HCEC 1CT (cell line): Measurements from ENCODE around the gene SMIM26.
A peak's percentile ranks its signal among the peaks of the same experiment; 100 is the strongest.
"Not testable (repeated sequence)": the region's sequence is repeated elsewhere in the genome, so short reads cannot be mapped to it uniquely, and the experiment has no call there.

Source experiments
- DNase-seq: peaks from one replicate; pipeline ENCODE4 v3.0.0-alpha.2; 2017

SMIM26 gene, protein sequence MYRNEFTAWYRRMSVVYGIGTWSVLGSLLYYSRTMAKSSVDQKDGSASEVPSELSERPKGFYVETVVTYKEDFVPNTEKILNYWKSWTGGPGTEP

DNA sequence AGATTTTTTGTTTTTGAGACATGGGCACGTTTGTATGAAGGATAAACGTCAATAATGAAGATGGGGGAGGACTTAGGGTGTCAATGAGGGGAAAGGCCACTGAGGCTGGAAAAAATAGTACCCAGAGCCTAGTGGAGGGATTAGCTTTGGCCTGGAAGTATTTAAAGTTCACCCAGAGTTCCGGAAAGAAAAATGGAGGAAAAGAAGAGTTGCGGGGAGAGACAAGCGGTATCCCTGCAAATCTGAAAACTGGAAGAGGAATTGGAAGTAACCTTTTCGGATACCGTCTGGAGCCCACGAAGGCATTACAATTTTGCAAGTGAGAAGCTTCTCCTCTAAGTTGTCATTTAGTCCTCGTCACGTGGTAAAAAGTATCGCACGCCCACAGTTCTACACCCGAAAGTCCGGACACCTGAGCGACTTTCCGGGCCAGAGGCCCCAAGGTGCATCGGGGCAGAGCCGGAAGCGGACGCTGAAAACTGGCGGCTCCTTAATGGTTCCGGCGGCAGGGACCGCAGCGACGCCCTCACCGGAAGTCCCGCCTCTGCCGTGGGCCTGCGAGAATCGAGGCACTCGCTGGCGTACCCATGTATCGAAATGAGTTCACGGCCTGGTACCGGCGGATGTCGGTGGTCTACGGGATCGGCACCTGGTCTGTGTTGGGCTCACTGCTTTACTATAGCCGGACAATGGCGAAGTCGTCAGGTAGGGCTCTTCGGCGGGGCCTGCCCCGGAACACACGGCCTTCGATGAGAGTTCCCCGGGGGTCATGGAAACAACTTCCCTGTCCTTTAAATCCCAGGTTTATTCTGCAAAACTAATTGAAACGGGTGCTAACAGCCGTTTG is at the start of gene SMIM26:
SMIM26 (plus strand) TSS at position 541 of the 847 bp plus-strand sequence; CDS start at position 588, 47 bp downstream.
- DNase-seq = peak; percentile 91

DNA sequence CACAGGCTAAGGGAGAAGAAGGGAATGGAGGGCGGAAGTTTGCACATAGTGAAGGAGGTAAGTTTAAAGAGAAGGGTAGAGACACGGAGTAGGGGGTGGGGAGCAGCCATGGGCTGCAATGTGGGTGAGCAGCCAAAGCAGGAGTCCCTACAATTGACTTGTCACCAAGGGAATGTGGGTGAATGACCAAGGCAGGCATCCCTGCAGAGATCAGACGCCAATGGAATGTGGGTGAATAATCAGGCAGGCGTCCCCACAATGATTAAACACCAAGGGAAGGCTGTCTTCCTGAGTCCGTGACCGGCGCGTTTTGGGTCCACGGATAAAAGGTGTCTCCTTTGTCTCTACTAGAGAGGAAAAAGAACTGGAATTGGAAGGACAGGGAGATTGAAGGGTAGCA is 45.2 kb upstream of the SMIM26 start:
- DNase-seq = peak; percentile 29

DNA sequence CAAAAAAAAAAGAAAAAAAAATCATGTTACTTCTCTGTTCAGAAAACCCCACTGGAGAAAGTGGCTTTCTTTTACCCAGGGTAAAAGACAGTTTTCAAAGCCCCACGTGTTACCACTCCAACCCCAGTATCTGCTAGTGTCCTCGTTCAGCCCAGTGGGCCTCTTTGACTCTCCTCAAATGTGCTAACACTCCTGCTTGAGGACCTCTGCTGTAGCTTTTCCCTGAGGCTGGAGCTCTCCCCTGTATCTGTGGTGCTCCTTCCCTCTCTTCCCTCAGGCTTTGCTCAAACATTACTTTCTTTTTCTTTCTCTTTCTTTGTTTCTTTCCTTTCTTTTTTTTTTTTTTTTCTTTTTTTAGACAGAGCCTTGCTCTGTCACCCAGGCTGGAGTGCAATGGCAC is 44.2 kb upstream of the SMIM26 start:
- DNase-seq = no peak

DNA sequence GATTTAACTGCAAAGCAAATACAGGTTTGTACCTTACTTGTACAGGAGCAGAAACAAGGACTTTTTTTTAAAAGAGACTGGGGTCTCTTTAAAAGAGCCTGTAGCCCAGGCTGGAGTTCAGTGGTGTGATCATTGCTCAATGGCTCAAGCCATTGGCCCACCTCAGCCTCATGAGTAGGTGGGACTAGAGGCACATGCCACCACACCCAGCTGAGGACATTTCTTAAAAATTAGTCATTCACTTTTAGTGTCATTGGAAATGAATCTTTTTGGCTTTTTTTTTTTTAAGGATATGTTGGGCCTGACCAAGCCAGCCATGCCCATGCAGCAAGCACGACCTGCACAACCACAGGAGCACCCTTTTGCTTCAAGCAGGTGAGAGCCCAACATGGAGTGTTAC is 42.6 kb upstream of the SMIM26 start:
- DNase-seq = peak; percentile 77

DNA sequence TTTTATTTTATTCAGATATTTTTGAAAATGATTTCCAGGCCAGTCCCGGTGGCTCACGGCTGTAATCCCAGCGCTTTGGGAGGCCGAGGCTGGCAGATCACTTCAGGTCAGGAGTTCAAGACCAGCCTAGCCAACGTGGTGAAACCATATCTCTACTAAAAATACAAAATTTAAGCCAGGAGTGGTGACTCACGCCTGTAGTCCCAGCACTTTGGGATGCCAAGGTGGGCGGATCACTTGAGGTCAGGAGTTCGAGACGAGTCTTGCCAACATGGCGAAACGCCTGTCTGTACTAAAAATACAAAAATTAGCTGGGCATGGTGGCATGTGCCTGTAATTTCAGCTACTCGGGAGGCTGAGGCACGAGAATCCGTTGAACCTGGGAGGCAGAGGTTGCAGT is 40.5 kb upstream of the SMIM26 start:
- not testable (repeated sequence) for DNase-seq

DNA sequence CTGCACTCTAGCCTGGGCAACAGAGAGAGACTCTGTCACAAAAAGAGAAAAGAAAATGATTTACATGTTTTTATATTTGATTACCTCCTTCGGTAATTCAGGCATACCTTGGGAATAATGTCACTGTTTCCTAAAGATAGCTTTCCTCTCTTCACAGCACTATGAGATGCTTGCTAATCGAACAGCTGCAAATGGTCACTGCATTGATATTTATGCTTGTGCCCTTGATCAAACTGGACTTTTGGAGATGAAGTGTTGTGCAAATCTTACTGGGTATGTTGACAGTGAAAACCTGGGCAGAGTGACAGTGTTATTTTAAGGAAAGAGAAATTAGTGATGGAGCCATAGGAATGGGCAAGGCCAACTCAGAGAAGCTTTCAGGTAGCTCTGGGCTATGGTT is 39.9 kb upstream of the SMIM26 start:
- DNase-seq = no peak

DNA sequence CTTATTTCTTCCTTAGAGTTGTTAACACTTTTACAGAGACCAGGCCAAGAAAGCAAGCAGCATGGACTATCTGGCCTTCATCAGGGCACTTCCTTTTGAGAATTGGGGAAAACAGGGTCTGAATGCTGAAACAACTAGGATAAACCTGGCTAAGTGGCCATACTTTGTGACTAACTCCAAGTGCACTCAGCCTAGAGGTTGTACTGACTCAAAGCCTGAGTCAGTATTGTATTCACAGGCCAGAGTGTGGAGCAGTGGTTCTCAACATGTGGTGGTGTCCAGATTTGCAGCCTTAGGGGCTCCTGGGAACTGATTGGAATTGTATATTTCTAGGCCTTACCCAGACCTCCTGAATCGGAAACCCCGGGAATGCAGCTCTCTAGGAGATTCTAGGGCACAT is 39.4 kb upstream of the SMIM26 start:
- DNase-seq = peak; percentile 89

DNA sequence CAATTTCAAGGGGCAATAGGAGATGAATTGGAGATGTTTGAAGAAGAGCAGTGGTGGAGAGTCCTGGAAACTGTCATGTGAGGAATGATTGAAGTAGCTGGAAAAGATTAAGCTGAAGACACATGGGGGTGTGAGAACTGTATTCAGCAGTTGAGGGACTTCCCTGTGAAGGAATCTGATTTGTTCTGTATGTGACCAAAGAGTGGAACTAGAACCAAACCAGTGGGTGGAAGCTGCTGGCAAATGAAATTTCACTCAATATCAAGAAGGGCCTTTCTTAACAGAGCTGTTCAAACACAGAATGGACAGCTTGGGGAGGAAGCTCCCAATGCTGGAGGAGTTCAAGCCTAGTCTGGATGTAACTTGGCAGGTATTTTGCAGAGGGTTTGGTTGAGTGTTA is 38.2 kb upstream of the SMIM26 start:
- DNase-seq = no peak

DNA sequence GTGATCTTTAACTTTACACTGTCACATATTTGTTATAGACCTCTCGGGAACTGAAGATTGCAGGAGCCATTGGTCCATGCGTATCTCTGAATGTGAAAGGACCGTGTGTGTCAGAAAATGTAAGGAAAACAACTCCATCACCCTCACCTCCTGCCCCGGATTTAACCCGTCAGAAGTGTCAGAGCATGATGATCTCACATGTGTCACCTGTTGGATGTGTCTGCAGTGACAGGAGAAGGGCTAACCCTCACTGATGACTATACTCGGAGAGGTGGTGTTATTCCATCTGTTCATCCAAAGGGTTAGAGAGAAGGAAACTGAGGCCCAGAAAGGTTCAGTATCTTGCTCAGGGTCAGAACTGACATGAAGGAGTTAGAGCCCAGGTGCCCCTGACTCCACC is 34.6 kb upstream of the SMIM26 start:
- no peak for DNase-seq

DNA sequence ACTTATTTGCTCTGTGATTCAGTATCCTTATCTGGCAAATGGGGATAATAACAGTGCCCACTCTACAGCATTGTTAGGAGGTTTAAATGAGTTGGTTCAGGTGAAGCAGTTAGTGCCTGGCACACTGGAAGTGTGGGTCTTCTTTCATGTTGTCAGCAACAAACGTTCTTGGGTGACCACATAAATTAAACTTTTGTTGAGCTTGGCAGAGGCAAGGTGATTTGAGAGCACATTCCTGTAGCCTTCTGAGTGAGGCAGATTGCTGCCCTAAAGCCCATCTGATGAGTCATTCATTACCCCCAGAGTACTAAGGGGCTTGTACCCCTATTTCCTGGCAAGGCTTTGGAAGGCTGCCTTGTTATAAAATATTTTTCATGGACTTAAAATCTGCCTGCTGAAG is 33.7 kb upstream of the SMIM26 start:
- no peak for DNase-seq

DNA sequence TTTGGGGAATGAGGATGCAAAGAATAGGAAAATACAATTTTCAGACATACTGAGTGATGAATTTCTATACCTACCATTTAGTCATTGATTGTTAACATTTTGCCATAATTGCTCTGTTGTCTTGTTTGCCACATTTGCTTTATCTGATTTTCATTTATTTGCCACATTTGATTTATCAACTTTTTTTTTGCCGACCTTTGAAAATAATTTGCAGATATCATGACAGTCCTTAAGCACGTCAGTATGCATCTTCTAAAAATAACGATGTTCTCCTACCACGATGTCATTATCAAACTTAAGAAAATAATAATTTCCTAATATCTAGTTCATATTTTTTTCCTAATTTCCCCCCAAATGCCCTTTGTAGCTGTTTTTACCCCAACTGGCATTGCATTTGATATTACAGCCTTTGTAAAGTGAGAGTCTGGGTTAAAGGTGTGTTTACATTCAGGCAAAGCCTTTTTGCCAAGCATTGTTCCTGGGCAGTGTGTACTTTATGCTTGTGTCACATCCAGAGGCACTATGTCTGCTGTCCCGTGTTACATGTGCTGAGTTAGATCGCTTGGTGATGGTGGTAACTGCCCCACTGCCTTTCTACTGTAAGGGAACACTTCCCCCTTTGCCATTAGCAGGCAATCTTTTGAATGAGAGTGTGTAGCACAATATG is 33.1 kb upstream of the SMIM26 start:
- no peak for DNase-seq

DNA sequence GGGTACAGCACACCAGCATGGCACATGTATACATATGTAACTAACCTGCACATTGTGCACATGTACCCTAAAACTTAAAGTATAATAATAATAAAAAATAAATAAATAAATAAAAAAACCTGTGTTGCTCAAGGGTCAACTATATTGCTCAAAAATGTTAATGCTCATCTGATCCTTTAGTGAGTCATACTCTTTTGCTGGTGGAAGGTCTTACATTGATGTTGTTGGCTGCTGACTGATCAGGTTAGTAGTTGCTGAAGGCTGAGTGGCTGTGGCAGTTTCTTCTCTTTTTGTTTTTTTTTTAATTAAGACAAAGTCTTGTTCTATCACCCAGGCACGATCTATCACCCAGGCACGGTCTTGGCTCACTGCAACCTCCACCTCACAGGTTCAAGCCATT is 29.6 kb upstream of the SMIM26 start:
- DNase-seq = peak; percentile 80

DNA sequence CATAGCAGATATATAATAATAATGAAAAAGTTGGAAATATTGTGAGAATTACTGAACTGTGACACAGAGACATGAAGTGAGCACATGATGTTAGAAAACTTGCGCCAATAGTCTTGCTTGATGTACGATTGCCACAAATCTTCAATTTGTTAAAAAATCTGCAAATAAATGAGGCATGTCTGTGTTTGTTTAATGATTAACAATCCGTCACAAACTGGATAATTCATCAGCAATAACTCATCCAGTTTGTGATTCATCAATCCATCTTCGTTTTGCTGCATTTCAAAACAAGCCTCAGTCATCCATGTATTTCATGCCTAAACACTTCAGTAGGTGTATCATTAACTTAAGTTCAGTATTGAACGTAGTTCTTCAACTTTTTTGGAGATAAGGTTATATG is 25.5 kb upstream of the SMIM26 start:
- peak; percentile 51 for DNase-seq

DNA sequence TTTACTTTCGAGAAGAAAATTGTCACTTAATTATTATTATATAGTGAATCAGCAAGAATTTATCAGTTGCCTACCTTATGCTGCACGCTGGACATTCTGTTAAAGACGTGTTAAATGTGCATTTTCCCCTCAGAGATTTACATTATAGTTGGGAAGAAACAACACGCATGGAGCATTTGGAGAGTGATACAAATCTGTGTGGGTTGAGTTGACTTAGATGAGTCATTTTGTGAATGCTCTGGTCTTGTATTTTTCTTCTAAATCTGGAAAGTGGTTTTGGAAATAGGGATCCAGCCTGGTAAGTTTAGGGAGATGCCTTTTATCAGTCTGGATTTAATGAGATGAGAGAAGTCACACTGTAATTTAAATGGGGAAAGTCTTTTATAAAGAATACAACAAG is 24.0 kb upstream of the SMIM26 start:
- no peak for DNase-seq

DNA sequence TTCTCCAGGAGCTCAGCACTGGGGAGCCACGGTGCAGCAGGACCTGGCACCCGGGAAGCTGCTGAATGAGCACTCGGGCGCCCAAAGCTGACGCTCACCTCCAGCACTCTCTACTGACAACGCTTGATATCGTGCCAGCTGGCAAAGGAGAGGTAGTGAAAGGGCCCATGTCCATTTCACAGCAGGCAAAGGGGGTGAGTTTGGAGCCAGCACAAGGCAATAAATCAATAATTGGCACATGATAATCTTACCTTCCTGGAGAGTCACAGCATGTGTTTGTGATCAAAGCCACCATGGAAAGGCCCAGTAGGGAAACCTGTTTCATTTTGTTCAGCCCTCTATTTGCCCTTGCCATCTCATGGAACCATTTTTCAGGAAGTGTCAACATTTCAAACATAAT is 23.3 kb upstream of the SMIM26 start:
- no peak for DNase-seq

DNA sequence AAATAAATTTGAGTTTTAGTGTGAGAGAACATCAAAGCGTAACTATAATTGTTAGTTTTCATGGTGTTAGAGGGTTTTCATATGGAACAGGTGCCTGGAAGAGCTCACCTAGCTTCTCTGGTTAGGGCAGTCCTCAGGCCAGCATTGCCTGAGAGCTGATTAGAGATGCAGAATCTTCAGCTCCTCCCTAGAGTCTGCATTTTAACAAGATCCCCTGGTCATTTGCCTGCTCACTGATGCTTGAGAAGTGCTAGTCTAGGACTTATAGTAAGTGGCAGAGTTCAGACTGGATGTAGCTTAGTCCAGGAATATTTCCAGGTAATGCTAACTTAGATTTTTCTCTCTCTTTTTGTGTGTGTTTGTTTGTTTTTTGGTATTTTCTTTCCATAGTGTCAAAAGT is 21.7 kb upstream of the SMIM26 start:
- no peak for DNase-seq

DNA sequence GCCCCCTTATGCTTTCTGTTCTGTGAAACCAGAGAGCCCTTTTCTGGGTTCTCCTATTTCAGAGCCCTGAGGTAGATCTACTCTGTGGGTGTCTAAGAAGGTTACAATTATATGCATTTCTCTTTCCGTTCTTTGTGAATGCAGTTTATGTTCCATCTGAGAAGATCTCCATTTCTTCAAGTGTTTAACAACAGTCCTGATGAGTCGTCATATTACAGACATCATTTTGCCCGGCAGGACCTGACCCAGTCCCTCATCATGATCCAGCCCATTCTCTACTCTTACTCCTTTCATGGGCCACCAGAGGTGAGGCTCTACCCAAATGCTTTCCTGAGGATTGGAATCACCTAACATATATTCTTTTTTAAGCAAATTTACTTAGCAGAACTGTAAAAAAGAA is 18.8 kb upstream of the SMIM26 start:
- DNase-seq = no peak

DNA sequence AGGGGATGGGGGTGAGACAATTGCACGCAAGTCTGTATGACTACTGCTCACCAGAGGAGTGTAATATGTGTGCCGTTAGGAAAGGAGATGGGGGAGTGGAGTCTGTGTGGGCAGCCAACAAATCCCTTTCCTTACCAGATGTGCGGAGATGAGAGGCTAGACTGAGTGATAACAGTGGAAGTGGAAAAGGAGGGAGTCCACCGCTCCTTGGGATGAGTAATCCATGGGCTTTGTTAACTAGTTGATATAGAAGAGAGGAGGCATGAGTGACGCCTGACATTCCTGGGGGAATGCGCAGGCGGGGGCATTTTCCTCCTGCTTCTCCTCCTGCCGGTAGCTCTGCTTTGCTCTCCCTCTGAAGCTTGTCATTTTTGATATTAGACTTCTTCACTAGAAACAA is 13.5 kb upstream of the SMIM26 start:
- no peak for DNase-seq

DNA sequence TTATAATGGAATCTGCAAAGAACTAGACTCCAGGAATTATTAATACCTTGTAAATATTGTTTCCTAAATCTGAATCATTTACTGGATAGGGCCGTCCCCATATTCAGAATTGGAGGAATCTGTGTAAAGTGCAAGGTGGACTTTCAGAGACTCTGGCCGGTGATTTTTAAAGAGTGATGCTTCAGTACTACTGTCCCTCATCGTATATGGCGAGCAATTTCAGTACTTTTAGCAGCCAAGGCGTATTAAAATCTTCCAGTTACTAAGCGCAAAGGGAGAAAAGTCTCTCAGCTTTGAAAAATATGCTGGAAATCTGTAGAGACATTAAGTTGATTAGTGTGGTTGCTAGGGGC is 483 bp downstream of the SMIM26 start:
- no peak for DNase-seq

DNA sequence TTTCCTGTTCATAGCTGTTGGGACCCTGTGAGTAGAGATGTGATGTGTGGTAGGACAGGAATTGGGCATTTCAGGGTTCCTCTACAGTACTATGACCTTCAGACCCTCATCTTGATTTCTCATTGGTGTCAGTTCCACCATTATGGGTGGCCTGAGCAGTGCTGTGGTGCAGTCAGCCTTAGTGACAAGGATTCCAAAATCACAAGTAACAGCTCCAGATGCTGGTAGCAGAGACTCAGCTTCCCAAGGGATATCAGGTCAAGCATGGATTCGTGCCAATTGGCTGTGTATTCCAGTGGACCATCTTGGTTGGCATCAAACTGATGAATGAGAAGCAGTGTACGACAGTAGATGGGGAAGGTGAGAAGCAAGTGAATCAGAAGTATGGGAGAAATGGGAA is 3.8 kb downstream of the SMIM26 start:
- DNase-seq = no peak

DNA sequence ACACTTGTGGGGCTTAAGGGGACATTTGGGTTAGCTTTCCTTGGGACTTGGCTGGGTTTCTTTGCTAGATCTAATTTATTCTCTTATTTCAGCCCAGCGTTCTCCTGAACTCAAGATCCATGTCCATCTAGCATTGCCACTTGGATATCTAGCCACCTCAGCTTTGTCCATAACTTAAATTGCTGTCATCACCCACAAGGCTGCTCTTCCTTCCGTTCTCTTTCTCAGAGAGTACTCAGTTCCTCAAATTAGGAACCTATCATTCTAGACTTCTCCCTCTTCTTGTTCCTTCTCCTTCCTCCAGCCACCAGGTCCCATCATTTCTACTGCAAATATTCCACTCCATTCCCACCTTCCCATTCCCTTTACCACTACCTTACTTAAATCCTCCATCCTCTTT is 4.3 kb downstream of the SMIM26 start:
- no peak for DNase-seq

DNA sequence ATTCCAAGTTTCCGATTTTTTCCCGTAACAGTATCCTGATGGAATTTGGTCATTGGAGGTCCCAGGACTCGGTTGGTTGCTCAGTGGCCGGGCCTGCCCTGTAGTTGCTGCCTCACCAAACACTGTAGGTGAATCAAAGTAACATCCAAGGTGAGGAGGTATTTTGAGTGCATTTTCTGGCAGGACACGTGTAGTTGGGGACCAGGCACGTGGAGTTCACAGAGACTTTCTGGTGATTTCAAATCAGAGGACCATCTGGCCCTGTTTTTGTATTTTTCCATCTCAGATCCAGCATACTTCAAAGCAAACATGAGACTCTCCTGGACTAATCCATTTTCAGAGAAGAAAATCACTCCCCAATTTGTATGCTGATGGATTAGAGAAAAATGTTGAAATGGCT is 10.7 kb downstream of the SMIM26 start:
- no peak for DNase-seq

DNA sequence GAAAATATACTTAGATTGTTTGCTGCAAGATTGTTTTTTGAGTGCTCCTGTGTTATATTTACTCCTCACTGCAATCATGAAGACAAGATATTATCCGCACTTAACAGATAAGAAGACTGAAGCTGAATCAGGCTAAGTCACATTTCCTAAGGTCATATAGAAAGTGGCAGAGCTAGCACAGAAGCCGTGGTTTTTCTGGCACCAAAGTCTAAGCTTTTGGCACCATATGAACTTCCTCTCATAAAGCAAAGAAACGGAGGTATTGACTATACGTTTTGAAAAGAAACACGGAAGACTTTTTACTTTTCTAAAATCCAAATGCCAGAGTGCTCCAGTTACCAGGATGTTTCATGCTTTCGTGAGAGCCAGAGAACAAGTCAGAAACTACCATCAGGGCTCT is 11.3 kb downstream of the SMIM26 start:
- no peak for DNase-seq

DNA sequence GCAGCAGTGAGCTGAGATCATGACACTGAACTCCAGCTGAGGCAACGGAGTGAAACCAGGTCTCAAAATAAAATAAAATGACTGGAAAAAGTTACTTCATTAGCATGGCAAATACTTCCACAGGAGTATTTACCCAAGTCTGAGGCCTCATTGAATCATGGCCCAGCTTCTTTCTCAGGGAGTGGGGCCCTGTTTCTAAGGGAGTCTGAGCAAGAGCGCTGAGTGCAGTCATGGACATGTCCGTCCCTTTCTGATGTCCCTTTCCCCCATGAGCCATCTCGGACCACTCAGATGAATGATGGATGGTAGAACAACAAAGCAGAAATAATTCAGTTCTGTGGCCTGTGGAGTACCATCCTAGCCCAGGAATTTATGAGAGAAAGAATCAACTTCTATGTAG is 12.8 kb downstream of the SMIM26 start:
- DNase-seq = no peak

DNA sequence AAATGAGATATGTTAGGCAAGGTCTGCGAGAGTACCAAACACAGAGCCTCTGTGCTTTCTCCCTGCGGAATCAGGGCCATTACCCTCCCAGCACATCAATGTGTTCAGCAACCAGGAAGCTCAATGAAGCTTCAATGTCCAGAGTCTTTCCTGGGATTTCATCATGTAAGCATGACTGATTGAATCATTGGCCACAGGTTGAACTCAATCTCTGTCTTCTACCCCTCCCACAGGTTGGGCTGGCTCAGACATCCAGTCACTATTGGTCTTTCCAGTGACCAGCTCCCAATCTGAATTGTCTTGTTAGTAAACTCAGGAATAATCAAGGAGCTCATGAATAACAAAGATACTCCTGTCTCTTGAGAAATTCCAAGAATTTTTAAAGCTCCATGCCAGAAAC is 17.9 kb downstream of the SMIM26 start:
- DNase-seq = no peak
